Stomach (tissue), 4 donors: ENCODE results near the gene RPS5.

ENCODE experiments used
- CTCF ChIP-seq, 7 experiments: fragments of 450-650 bp in 4 of 7; fragments of 200-600 bp in 3 of 7; sonication (generic) in 3 of 7; IDR thresholded peaks; one replicate each; pipeline ENCODE4 v1.5.1; 2016 to 2019; ENCODE audit warnings: antibody characterized with exemption in 7 of 7, control low read depth in 2 of 7, mild to moderate bottlenecking in 1 of 7
- POLR2A ChIP-seq, 4 donors: fragments of 450-650 bp; IDR thresholded peaks; one replicate each; pipeline ENCODE4 v1.6.1; 2016; ENCODE audit warnings: antibody characterized with exemption in 4 of 4, control low read depth in 2 of 4, mild to moderate bottlenecking in 1 of 4, moderate library complexity in 1 of 4
- POLR2AphosphoS5 ChIP-seq, 3 donors: sonication (generic); formaldehyde crosslinking; IDR thresholded peaks; one replicate each; pipeline ENCODE4 v1.6.1; 2016; ENCODE audit warnings: antibody characterized with exemption in 3 of 3

- TF ChIP-seq CTCF (IDR thresholded peaks at IDR 0.05) (no peak), POLR2A (IDR thresholded peaks at IDR 0.05) (no peak), POLR2AphosphoS5 (IDR thresholded peaks at IDR 0.05) (no peak)
Observed at GRCh38 chr19:58356766-58357480, 30.1 kb upstream of the RPS5 start.
